HEK293T (cell line): ENCODE data around the gene IFNA10.
"Not testable (repeated sequence)": the region's sequence is repeated elsewhere in the genome, so short reads cannot be mapped to it uniquely, and the experiment has no call there.

Experiments
- ARNT ChIP-seq: fragments of 450-650 bp; IDR thresholded peaks from 2 replicates; pipeline ENCODE4 v1.6.1; 2017; ENCODE audit warnings: mild to moderate bottlenecking
- BHLHE40 ChIP-seq: fragments of 450-650 bp; IDR thresholded peaks from 2 replicates; pipeline ENCODE4 v1.6.1; 2016; ENCODE audit warnings: mild to moderate bottlenecking, moderate library complexity, borderline replicate concordance
- ELF4 ChIP-seq: fragments of 450-650 bp; IDR thresholded peaks from 2 replicates; pipeline ENCODE4 v1.6.1; 2017; ENCODE audit warnings: antibody characterized with exemption
- FOXA1 ChIP-seq: fragments of 450-650 bp; IDR thresholded peaks from 2 replicates; pipeline ENCODE4 v1.6.1; 2016; ENCODE audit warnings: mild to moderate bottlenecking
- FOXK2 ChIP-seq: fragments of 450-650 bp; IDR thresholded peaks from 2 replicates; pipeline ENCODE4 v1.6.1; 2016; ENCODE audit warnings: mild to moderate bottlenecking
- FOXM1 ChIP-seq: fragments of 450-650 bp; IDR thresholded peaks from 2 replicates; pipeline ENCODE4 v1.6.1; 2017; ENCODE audit warnings: mild to moderate bottlenecking, borderline replicate concordance
- L3MBTL2 ChIP-seq: fragments of 450-650 bp; conservative IDR thresholded peaks from 2 replicates; pipeline ENCODE4 v1.6.1; 2016; ENCODE audit warnings: mild to moderate bottlenecking
- NFRKB ChIP-seq: fragments of 450-650 bp; IDR thresholded peaks from 2 replicates; pipeline ENCODE4 v1.6.1; 2016; ENCODE audit warnings: mild to moderate bottlenecking, moderate library complexity
- PKNOX1 ChIP-seq: fragments of 450-650 bp; IDR thresholded peaks from 2 replicates; pipeline ENCODE4 v1.6.1; 2016
- SUZ12 ChIP-seq: fragments of 450-650 bp; IDR thresholded peaks from 2 replicates; pipeline ENCODE4 v1.6.1; 2016; ENCODE audit warnings: mild to moderate bottlenecking
- TARDBP ChIP-seq: fragments of 450-650 bp; IDR thresholded peaks from 2 replicates; pipeline ENCODE4 v1.6.1; 2016
- ZNF384 ChIP-seq: fragments of 450-650 bp; IDR thresholded peaks from 2 replicates; pipeline ENCODE4 v1.6.1; 2016

- not testable (repeated sequence) for TF ChIP-seq NFRKB, FOXM1, TARDBP, ELF4, L3MBTL2, PKNOX1, FOXK2, ARNT, ZNF384, BHLHE40, SUZ12, FOXA1
These were observed 5.2 kb upstream of the IFNA10 start for GRCh38 chr9:21212160-21212559.
